Uterus (tissue), 4 donors: ENCODE results near the gene CFAP97D1. TPM values are rescaled to one million over a fixed set of nuclear protein-coding genes. Genes with fewer than 3 reads are reported as not detected.

ENCODE experiments used
- DNase-seq, 2 donors: peaks; one replicate each; pipeline ENCODE4 v3.0.0-alpha.2; 2019 to 2020
- H3K27ac ChIP-seq, 2 donors: fragments of 200-600 bp; sonication (generic); 1 replicate in 1 of 2; 2 replicates in 1 of 2; pipeline ENCODE4 v1.5.1; 2016 to 2018
- H3K27me3 ChIP-seq, 2 donors: fragments of 200-600 bp; sonication (generic); one replicate each; pipeline ENCODE4 v1.5.1; 2018 to 2019; ENCODE audit warnings: control low read depth in 1 of 2
- H3K36me3 ChIP-seq, 2 donors: fragments of 200-600 bp; sonication (generic); one replicate each; pipeline ENCODE4 v1.5.1; 2019; ENCODE audit warnings: control low read depth in 1 of 2
- H3K4me1 ChIP-seq, 2 donors: fragments of 200-600 bp; sonication (generic); one replicate each; pipeline ENCODE4 v1.5.1; 2018 to 2019; ENCODE audit warnings: control low read depth in 1 of 2
- H3K4me3 ChIP-seq, 2 donors: fragments of 200-600 bp; sonication (generic); 1 replicate in 1 of 2; 2 replicates in 1 of 2; pipeline ENCODE4 v1.5.1; 2018 to 2019; ENCODE audit warnings: mild to moderate bottlenecking in 1 of 2
- H3K9me3 ChIP-seq, 2 donors: fragments of 200-600 bp; sonication (generic); one replicate each; pipeline ENCODE4 v1.5.1; 2019; ENCODE audit warnings: control low read depth in 1 of 2
- POLR2A ChIP-seq, 2 donors: fragments of 450-650 bp; IDR thresholded peaks; one replicate each; pipeline ENCODE4 v1.6.1; 2016; ENCODE audit warnings: antibody characterized with exemption in 2 of 2, mild to moderate bottlenecking in 1 of 2, moderate library complexity in 1 of 2
- intact Hi-C: fragments of 100-400 bp; cut with DNase I; formaldehyde crosslinking; loops from one replicate; pipeline ENCODE4 v1.15.1; 2023; ENCODE audit warnings: low total_unique reads
- total RNA-seq, 4 donors: library from RNA; depleted of rRNA in 3 of 4; stranded (reverse); fragments of >200 nt in 3 of 4; gene quantifications; one replicate each; pipeline versions ENCODE4 v1.1.0 to v1.2.4, GENCODE V29; 2014 to 2023
- TF ChIP-seq, protein P1 (sequence below), 4 experiments: fragments of 200-600 bp in 2 of 4; fragments of 450-650 bp in 2 of 4; sonication (generic) in 2 of 4; IDR thresholded peaks; one replicate each; pipeline ENCODE4 v1.5.1; 2016 to 2019; ENCODE audit warnings: antibody characterized with exemption in 4 of 4, mild to moderate bottlenecking in 2 of 4, moderate library complexity in 1 of 4
- donor health status: DM: yes; HTN: yes; CAD: no.

Gene CFAP97D1
- total RNA-seq, 4 donors from 2014 or later = not detected

DNA sequence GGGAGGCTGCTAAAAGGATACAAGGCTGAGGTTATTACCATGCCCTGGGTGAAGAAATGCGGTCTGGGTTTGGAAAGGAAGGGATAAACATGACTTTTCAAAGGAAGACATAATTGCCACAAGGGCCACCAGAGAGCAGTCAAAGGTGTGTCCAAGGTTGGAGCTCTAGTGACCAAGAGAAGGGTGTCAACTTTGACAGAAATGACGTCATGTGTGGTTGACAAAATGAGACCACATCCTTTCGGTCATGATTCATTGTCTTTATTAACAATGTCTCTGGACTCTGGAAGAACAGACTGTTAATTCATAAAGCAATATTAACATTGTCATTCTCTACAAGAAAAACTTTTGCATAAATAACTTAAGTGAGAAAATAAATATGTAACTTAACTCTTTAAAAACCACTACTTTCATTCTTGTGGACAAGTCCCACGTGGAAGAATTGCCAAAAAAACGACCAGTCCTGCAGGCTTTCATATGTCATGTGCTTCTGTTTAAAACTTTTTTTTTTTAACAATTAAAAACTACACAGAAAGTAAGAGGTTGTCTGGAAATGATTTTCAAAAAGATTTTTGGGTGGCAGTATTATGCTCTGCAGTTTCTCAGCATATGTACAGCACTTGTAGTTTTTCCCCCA, 26.6 kb upstream of the CFAP97D1 start:
- H3K36me3 ChIP-seq = no peaks in the 10 kb centered on the region
- DNase-seq = no peak
- peaks cover 0 to 5% of the 10 kb centered on the region in 2 donors for H3K27me3 ChIP-seq
- H3K4me3 ChIP-seq = no peak overlapping the region
- H3K4me1 ChIP-seq = no peaks in the 10 kb centered on the region
- TF ChIP-seq, protein P1, sequence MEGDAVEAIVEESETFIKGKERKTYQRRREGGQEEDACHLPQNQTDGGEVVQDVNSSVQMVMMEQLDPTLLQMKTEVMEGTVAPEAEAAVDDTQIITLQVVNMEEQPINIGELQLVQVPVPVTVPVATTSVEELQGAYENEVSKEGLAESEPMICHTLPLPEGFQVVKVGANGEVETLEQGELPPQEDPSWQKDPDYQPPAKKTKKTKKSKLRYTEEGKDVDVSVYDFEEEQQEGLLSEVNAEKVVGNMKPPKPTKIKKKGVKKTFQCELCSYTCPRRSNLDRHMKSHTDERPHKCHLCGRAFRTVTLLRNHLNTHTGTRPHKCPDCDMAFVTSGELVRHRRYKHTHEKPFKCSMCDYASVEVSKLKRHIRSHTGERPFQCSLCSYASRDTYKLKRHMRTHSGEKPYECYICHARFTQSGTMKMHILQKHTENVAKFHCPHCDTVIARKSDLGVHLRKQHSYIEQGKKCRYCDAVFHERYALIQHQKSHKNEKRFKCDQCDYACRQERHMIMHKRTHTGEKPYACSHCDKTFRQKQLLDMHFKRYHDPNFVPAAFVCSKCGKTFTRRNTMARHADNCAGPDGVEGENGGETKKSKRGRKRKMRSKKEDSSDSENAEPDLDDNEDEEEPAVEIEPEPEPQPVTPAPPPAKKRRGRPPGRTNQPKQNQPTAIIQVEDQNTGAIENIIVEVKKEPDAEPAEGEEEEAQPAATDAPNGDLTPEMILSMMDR (IDR thresholded peaks at IDR 0.05) = no peak
- no peak for TF ChIP-seq POLR2A (IDR thresholded peaks at IDR 0.05)
- no peaks in the 10 kb centered on the region for H3K9me3 ChIP-seq
- no peak overlapping the region for H3K27ac ChIP-seq
- intact Hi-C loops = loop anchor here (10.0 kb wide), 1 partner anchor 179 kb away; no protein-coding TSS in a partner anchor

DNA sequence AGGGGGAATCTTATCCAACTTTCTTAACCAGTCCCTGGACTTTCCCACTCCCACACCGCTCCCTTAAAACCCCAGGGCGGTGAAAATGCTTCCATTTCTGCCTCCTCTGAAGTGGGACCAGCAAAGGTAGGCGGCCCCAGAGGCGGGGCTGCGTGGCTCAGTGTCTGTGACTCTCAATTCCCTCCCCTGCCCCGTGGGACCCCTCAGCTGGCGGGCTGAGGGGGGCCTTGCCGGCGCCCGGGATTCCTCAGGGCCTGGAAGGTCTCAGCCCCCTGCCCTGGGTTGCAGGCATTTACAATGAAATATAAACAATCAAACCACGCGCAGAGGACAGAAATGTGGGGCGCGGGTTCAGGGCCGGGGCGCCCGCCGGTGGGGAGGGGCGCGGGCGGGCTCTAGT, 25.3 kb upstream of the CFAP97D1 start:
- DNase-seq = no peak
- Histone ChIP-seq H3K4me3 (no peak overlapping the region), H3K9me3 (no peaks in the 10 kb centered on the region), H3K4me1 (no peaks in the 10 kb centered on the region), H3K27me3 (peaks cover 0 to 5% of the 10 kb centered on the region in 2 donors), H3K36me3 (no peaks in the 10 kb centered on the region), H3K27ac (no peak overlapping the region)
- TF ChIP-seq, protein P1 (IDR thresholded peaks at IDR 0.05) = no peak
- intact Hi-C loops = loop anchor here (10.0 kb wide), 1 partner anchor 180 kb away; no protein-coding TSS in a partner anchor

DNA sequence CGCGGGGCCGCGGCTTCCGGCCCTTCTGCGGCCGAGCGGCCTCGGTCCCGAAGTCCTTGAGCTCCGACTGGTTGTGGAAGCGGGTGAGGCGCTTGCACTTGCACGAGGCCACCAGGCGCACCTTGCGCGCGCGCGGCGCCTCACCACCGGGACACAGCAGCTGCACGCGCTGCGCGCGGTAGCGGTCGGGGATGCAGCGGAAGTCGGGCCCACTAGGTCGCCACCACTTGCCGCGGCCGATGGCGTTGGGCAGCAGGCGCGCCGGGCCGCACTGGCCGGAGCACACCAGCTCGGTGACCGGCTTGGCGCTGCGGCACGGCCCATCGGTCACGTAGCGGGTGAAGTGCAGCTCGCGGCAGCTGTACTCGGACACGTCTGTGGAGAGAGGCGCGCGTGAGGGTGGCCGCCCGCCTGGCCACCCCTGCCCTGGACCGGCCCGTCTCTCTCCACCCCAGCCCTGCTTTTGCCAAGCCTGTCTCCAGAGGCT, 24.8 kb upstream of the CFAP97D1 start:
- Histone ChIP-seq H3K4me1 (no peaks in the 10 kb centered on the region), H3K4me3 (no peak overlapping the region), H3K36me3 (no peaks in the 10 kb centered on the region), H3K9me3 (no peaks in the 10 kb centered on the region), H3K27me3 (peaks cover 0 to 5% of the 10 kb centered on the region in 2 donors), H3K27ac (no peak overlapping the region)
- TF ChIP-seq POLR2A (IDR thresholded peaks at IDR 0.05) = no peak
- TF ChIP-seq, protein P1 (IDR thresholded peaks at IDR 0.05) = no peak
- DNase-seq = no peak
- intact Hi-C loops = loop anchor here (10.0 kb wide), 1 partner anchor 181 kb away; no protein-coding TSS in a partner anchor

DNA sequence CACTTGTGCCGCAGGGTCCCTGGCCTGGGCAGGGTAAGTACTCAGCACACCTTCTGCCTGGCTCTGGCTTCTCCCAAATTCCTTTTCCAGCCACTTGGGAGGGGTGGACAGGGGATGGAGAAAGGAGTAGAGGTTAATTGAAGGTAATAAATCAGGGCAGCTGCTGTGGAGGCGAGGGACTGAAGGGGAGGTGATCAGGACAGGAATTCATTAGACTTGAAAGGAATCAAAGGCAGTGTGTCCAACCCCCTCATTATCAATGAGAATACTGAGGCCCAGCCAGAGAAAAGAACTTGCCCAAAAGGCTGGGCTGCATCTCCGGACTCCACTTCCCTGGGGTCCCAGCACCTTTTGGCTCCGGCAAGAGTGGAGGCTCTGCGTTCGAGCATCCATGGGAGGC, 24.0 kb upstream of the CFAP97D1 start:
- intact Hi-C loops = loop anchor here (10.0 kb wide), 1 partner anchor 181 kb away; no protein-coding TSS in a partner anchor
- Histone ChIP-seq H3K9me3 (no peaks in the 10 kb centered on the region), H3K27me3 (peaks cover 0 to 5% of the 10 kb centered on the region in 2 donors), H3K4me1 (no peaks in the 10 kb centered on the region), H3K36me3 (no peaks in the 10 kb centered on the region), H3K27ac (no peak overlapping the region), H3K4me3 (no peak overlapping the region)
- TF ChIP-seq POLR2A (IDR thresholded peaks at IDR 0.05) = no peak
- TF ChIP-seq, protein P1 (IDR thresholded peaks at IDR 0.05) = no peak
- DNase-seq = no peak

DNA sequence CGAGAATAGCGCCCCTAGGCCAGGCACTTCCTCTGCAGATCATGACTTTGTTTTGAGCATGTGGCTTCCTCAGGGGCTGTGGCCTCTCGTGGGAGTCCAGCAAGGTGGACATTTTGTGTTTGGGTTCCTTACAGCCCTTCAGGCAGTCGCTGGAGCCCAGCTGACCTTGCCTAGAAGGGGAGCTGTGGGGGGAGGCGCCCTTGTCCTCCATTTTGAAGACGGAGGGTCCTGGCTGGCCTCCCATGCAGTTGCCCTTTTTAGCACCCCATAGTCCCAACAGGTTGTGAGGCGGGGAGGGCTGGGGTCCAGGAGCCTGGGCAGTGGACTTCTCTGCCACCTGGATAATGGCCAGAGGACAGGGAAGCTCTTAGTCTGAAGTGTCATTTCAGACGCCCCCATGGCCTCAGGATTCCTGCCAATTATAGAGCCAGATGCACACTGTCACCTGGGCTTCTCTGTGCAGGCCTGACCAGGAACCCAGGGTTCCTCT, 23.0 kb upstream of the CFAP97D1 start:
- no peaks in the 10 kb centered on the region for H3K4me1 ChIP-seq
- TF ChIP-seq, protein P1 (IDR thresholded peaks at IDR 0.05) = no peak
- TF ChIP-seq POLR2A (IDR thresholded peaks at IDR 0.05) = no peak

More for the DNA sequence above, 23.0 kb upstream of the CFAP97D1 start:
- Histone ChIP-seq H3K27ac (no peak overlapping the region), H3K27me3 (peaks cover 0 to 5% of the 10 kb centered on the region in 2 donors), H3K4me3 (no peak overlapping the region), H3K9me3 (no peaks in the 10 kb centered on the region), H3K36me3 (no peaks in the 10 kb centered on the region)
- DNase-seq = no peak
- intact Hi-C loops = loop anchor here (10.0 kb wide), 1 partner anchor 182 kb away; no protein-coding TSS in a partner anchor
